Neural cell (in vitro differentiated cells): ENCODE results near the gene PRM2. TPM values are rescaled to one million over a fixed set of nuclear protein-coding genes. Genes with fewer than 3 reads are reported as not detected.

Source experiments
- H2AFZ ChIP-seq: fragments of 200-600, 300-800 bp; sonication (generic), shearing (Covaris generic); 2 replicates; pipeline ENCODE4 v1.6.0; 2014; ENCODE audit warnings: low read depth, mild to moderate bottlenecking, antibody characterized with exemption, low read length, moderate library complexity
- H3F3A ChIP-seq: fragments of 200-600 bp; shearing (Covaris generic); 2 replicates; pipeline ENCODE4 v1.6.1; 2016; ENCODE audit warnings: mild to moderate bottlenecking, moderate library complexity, mixed read lengths, antibody characterized with exemption, low read length; ENCODE audit not compliant: insufficient read depth, poor library complexity, severe bottlenecking
- H3K27ac ChIP-seq: fragments of 200-600, 300-800 bp; sonication (generic), shearing (Covaris generic); 2 replicates; pipeline ENCODE4 v1.5.1; 2014; ENCODE audit warnings: mild to moderate bottlenecking, low read length, moderate library complexity
- H3K27me3 ChIP-seq: fragments of 300-800, 200-600 bp; sonication (generic), shearing (Covaris generic); 2 replicates; pipeline ENCODE4 v1.6.0; 2014; ENCODE audit warnings: mild to moderate bottlenecking, low read depth, low read length, moderate library complexity; ENCODE audit not compliant: insufficient read depth
- H3K36me3 ChIP-seq: fragments of 300-800, 200-600 bp; sonication (generic), shearing (Covaris generic); 2 replicates; pipeline ENCODE4 v1.5.1; 2014; ENCODE audit warnings: mild to moderate bottlenecking, antibody characterized with exemption, low read length, moderate library complexity; ENCODE audit not compliant: insufficient read depth
- H3K4me2 ChIP-seq: fragments of 300-800, 200-600 bp; sonication (generic), shearing (Covaris generic); 2 replicates; pipeline ENCODE4 v1.6.0; 2014; ENCODE audit warnings: mild to moderate bottlenecking, low read length
- H3K4me3 ChIP-seq: fragments of 300-800, 200-600 bp; sonication (generic), shearing (Covaris generic); 2 replicates; pipeline ENCODE4 v1.5.1; 2014; ENCODE audit warnings: mild to moderate bottlenecking, low read length, moderate library complexity
- H3K79me2 ChIP-seq: fragments of 200-600 bp; shearing (Covaris generic); replicated peaks from 2 replicates; pipeline ENCODE4 v1.6.0; 2014; ENCODE audit warnings: mild to moderate bottlenecking, low read length, moderate library complexity; ENCODE audit not compliant: insufficient read depth
- H3K9ac ChIP-seq: fragments of 300-800, 200-600 bp; sonication (generic), shearing (Covaris generic); 2 replicates; pipeline ENCODE4 v1.6.1; 2016; ENCODE audit warnings: mild to moderate bottlenecking, low read length, mixed read lengths
- H3K9me2 ChIP-seq: fragments of 200-600 bp; shearing (Covaris generic); 2 replicates; pipeline ENCODE4 v1.6.1; 2016; ENCODE audit warnings: mild to moderate bottlenecking, low read length, mixed read lengths; ENCODE audit not compliant: insufficient read depth
- H3K9me3 ChIP-seq: fragments of 200-600, 300-800 bp; sonication (generic), shearing (Covaris generic); 2 replicates; pipeline ENCODE4 v1.6.1; 2016; ENCODE audit warnings: mild to moderate bottlenecking, mixed run types, low read length, moderate library complexity, mixed read lengths
- H4K20me1 ChIP-seq: fragments of 200-600 bp; shearing (Covaris generic); 2 replicates; pipeline ENCODE4 v1.6.1; 2016; ENCODE audit warnings: mild to moderate bottlenecking, mixed run types; ENCODE audit not compliant: insufficient read depth
- EP300 ChIP-seq: fragments of 450-650 bp; conservative IDR thresholded peaks from 2 replicates; pipeline ENCODE4 v1.6.1; 2014; ENCODE audit warnings: antibody characterized with exemption, mild to moderate bottlenecking, moderate library complexity; ENCODE audit not compliant: poor library complexity, severe bottlenecking
- EZH2 ChIP-seq: fragments of 200-600, 300-800 bp; shearing (Covaris generic), sonication (generic); IDR thresholded peaks from 2 replicates; pipeline ENCODE4 v1.6.1; 2014; ENCODE audit warnings: antibody characterized with exemption, low read length, borderline replicate concordance, mild to moderate bottlenecking; ENCODE audit not compliant: insufficient read depth, poor library complexity, severe bottlenecking
- MXI1 ChIP-seq: fragments of 450-650 bp; conservative IDR thresholded peaks from 2 replicates; pipeline ENCODE4 v1.6.1; 2014; ENCODE audit warnings: antibody characterized with exemption, mild to moderate bottlenecking; ENCODE audit not compliant: poor library complexity, severe bottlenecking
- POLR2AphosphoS5 ChIP-seq: IDR thresholded peaks from 2 replicates; pipeline ENCODE4 v1.6.1; 2012
- RAD21 ChIP-seq: fragments of 450-650 bp; conservative IDR thresholded peaks from 2 replicates; pipeline ENCODE4 v1.6.1; 2014; ENCODE audit warnings: antibody characterized with exemption, mild to moderate bottlenecking, moderate library complexity
- REST ChIP-seq: IDR thresholded peaks from 2 replicates; pipeline ENCODE4 v1.6.1; 2012; ENCODE audit warnings: borderline replicate concordance
- SMC3 ChIP-seq: fragments of 450-650 bp; conservative IDR thresholded peaks from 2 replicates; pipeline ENCODE4 v1.6.1; 2014; ENCODE audit warnings: antibody characterized with exemption, mild to moderate bottlenecking, moderate library complexity; ENCODE audit not compliant: poor library complexity
- TAF1 ChIP-seq: IDR thresholded peaks from 2 replicates; pipeline ENCODE4 v1.6.1; 2012; ENCODE audit warnings: low read depth
- polyA plus RNA-seq: library from polyadenylated mRNA; depleted of rRNA; stranded (reverse); fragments of >200 nt; gene quantifications from 2 replicates; pipeline ENCODE4 v1.2.3, GENCODE V29; 2014
- TF ChIP-seq, protein P1 (sequence below): fragments of 450-650 bp; IDR thresholded peaks from 2 replicates; pipeline ENCODE4 v1.5.1; 2014; ENCODE audit warnings: antibody characterized with exemption, mild to moderate bottlenecking, moderate library complexity; ENCODE audit not compliant: poor library complexity, severe bottlenecking

Gene PRM2
- polyA plus RNA-seq, 1 donor from 2014 or later = not detected

GRCh38 chr16:11262915-11263314 lies 13.4 kb downstream of the PRM2 start:
- no peak overlapping the region for H2AFZ ChIP-seq
- H3K9ac ChIP-seq = no peak overlapping the region
- no peaks in the 10 kb centered on the region for H4K20me1 ChIP-seq
- no peaks in the 10 kb centered on the region for H3K9me3 ChIP-seq
- H3K27me3 ChIP-seq = no peaks in the 10 kb centered on the region
- H3K27ac ChIP-seq = no peak overlapping the region
- no peaks in the 10 kb centered on the region for H3K36me3 ChIP-seq
- no peaks in the 10 kb centered on the region for H3F3A ChIP-seq
- TF ChIP-seq POLR2AphosphoS5 = no peak
- no peak for TF ChIP-seq REST
- TF ChIP-seq EZH2 = no peak
- TF ChIP-seq, protein P1, sequence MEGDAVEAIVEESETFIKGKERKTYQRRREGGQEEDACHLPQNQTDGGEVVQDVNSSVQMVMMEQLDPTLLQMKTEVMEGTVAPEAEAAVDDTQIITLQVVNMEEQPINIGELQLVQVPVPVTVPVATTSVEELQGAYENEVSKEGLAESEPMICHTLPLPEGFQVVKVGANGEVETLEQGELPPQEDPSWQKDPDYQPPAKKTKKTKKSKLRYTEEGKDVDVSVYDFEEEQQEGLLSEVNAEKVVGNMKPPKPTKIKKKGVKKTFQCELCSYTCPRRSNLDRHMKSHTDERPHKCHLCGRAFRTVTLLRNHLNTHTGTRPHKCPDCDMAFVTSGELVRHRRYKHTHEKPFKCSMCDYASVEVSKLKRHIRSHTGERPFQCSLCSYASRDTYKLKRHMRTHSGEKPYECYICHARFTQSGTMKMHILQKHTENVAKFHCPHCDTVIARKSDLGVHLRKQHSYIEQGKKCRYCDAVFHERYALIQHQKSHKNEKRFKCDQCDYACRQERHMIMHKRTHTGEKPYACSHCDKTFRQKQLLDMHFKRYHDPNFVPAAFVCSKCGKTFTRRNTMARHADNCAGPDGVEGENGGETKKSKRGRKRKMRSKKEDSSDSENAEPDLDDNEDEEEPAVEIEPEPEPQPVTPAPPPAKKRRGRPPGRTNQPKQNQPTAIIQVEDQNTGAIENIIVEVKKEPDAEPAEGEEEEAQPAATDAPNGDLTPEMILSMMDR = no peak
- no peak for TF ChIP-seq RAD21
- TF ChIP-seq TAF1 = no peak
- TF ChIP-seq MXI1 = no peak
- TF ChIP-seq EP300 = no peak
- no peak for TF ChIP-seq SMC3
- no peaks in the 10 kb centered on the region for H3K79me2 ChIP-seq
- H3K4me2 ChIP-seq = no peak overlapping the region
- H3K9me2 ChIP-seq = no peaks in the 10 kb centered on the region
- no peak overlapping the region for H3K4me3 ChIP-seq

GRCh38 chr16:11260596-11260966 lies 15.7 kb downstream of the PRM2 start:
- TF ChIP-seq EZH2 (no peak), TAF1 (no peak), MXI1 (no peak), SMC3 (no peak), REST (no peak), EP300 (no peak), POLR2AphosphoS5 (no peak), RAD21 (no peak)
- TF ChIP-seq, protein P1 = no peak
- H3K27ac ChIP-seq = no peak overlapping the region

More at GRCh38 chr16:11260596-11260966, 15.7 kb downstream of the PRM2 start:
- no peaks in the 10 kb centered on the region for H3K79me2 ChIP-seq
- H3K4me3 ChIP-seq = no peak overlapping the region
- H3F3A ChIP-seq = no peaks in the 10 kb centered on the region
- no peak overlapping the region for H3K9ac ChIP-seq
- H3K36me3 ChIP-seq = no peaks in the 10 kb centered on the region
- H3K9me2 ChIP-seq = no peaks in the 10 kb centered on the region
- H3K4me2 ChIP-seq = no peak overlapping the region
- H2AFZ ChIP-seq = no peak overlapping the region
- no peaks in the 10 kb centered on the region for H4K20me1 ChIP-seq
- H3K27me3 ChIP-seq = peaks cover 17% of the 10 kb centered on the region
- no peaks in the 10 kb centered on the region for H3K9me3 ChIP-seq
